Adrenal gland (tissue), 5 donors: ENCODE data around the gene WFDC1.

ENCODE experiments used
- CTCF ChIP-seq, 6 experiments: fragments of 450-650 bp in 4 of 6; fragments of 200-600 bp in 2 of 6; sonication (generic) in 1 of 6; IDR thresholded peaks; 1 replicate in 5 of 6; 2 replicates in 1 of 6; pipeline versions ENCODE4 v1.5.1 to v1.8.0; 2016 to 2021; ENCODE audit warnings: antibody characterized with exemption in 6 of 6, mild to moderate bottlenecking in 2 of 6, moderate library complexity in 1 of 6
- POLR2A ChIP-seq, 2 donors: fragments of 450-650 bp; IDR thresholded peaks; one replicate each; pipeline ENCODE4 v1.6.1; 2017; ENCODE audit warnings: antibody characterized with exemption in 2 of 2, mild to moderate bottlenecking in 2 of 2, moderate library complexity in 1 of 2
- donor health status: DM: no; HTN: no; CAD: no.

GRCh38 chr16:84254062-84254461 is 40.6 kb upstream of the WFDC1 start:
- TF ChIP-seq POLR2A (IDR thresholded peaks at IDR 0.05) (no peak), CTCF (IDR thresholded peaks at IDR 0.05) (no peak)
